Keratinocyte (primary cell): Measurements from ENCODE around the gene PRKCZ. TPM values are rescaled to one million over a fixed set of nuclear protein-coding genes. Genes with fewer than 3 reads are reported as not detected.

ENCODE experiments used
- DNase-seq: peaks from one replicate; pipeline ENCODE4 v3.0.0-alpha.2; 2011; ENCODE audit warnings: low read depth, missing footprints, low spot score
- FAIRE-seq: peaks from 2 replicates; lab custom pipeline; 2011; peaks lifted over from hg19 to GRCh38; lab: Jason Lieb, UNC
- H2AFZ ChIP-seq: 2 replicates; pipeline ENCODE4 v1.6.0; 2012; ENCODE audit warnings: low read length, control low read depth, inconsistent platforms; ENCODE audit not compliant: control insufficient read depth
- H3K27ac ChIP-seq: 2 replicates; pipeline ENCODE4 v1.5.1; 2011; ENCODE audit warnings: low read length; ENCODE audit not compliant: control insufficient read depth, insufficient read depth
- H3K27me3 ChIP-seq: 3 replicates; pipeline ENCODE4 v1.6.0; 2011; ENCODE audit warnings: low read length; ENCODE audit not compliant: control insufficient read depth, insufficient read depth; ENCODE audit errors: extremely low read depth
- H3K36me3 ChIP-seq, 2 experiments: 2 replicates in 1 of 2; 3 replicates in 1 of 2; pipeline ENCODE4 v1.5.1; 2011; ENCODE audit warnings: low read length in 2 of 2, mild to moderate bottlenecking in 1 of 2; ENCODE audit not compliant: control insufficient read depth in 2 of 2, insufficient read depth in 2 of 2; ENCODE audit errors: extremely low read depth in 1 of 2
- H3K4me1 ChIP-seq: 3 replicates; pipeline ENCODE4 v1.5.1; 2011; ENCODE audit warnings: low read length; ENCODE audit not compliant: control insufficient read depth, insufficient read depth; ENCODE audit errors: extremely low read depth
- H3K4me2 ChIP-seq: 3 replicates; pipeline ENCODE4 v1.6.0; 2011; ENCODE audit warnings: low read depth, low read length; ENCODE audit not compliant: control insufficient read depth, insufficient read depth; ENCODE audit errors: extremely low read depth
- H3K4me3 ChIP-seq, 3 experiments: fragments of 200-600 bp in 1 of 3; sonication (generic) in 1 of 3; 2 replicates in 2 of 3; 3 replicates in 1 of 3; pipeline ENCODE4 v1.5.1; 2011 to 2016; ENCODE audit warnings: low read length in 3 of 3, mild to moderate bottlenecking in 3 of 3, control low read depth in 2 of 3, inconsistent platforms in 1 of 3, low read depth in 1 of 3, mixed read lengths in 1 of 3, mixed run types in 1 of 3, moderate library complexity in 1 of 3; ENCODE audit not compliant: control insufficient read depth in 2 of 3, insufficient read depth in 2 of 3; ENCODE audit errors: extremely low read depth in 1 of 3
- H3K79me2 ChIP-seq: 2 replicates; pipeline ENCODE4 v1.6.0; 2012; ENCODE audit warnings: low read length; ENCODE audit not compliant: control insufficient read depth, insufficient read depth
- H3K9ac ChIP-seq: 3 replicates; pipeline ENCODE4 v1.6.0; 2011; ENCODE audit warnings: low read length; ENCODE audit not compliant: control insufficient read depth, insufficient read depth; ENCODE audit errors: extremely low read depth
- H3K9me1 ChIP-seq: 3 replicates; pipeline ENCODE4 v1.6.0; 2011; ENCODE audit warnings: low read length; ENCODE audit not compliant: control insufficient read depth, insufficient read depth; ENCODE audit errors: extremely low read depth
- H3K9me3 ChIP-seq: 2 replicates; pipeline ENCODE4 v1.5.1; 2012; ENCODE audit warnings: low read depth, low read length; ENCODE audit not compliant: control insufficient read depth
- H4K20me1 ChIP-seq: 3 replicates; pipeline ENCODE4 v1.6.0; 2011; ENCODE audit warnings: low read length; ENCODE audit not compliant: control insufficient read depth, insufficient read depth; ENCODE audit errors: extremely low read depth
- CTCF ChIP-seq, 3 experiments: IDR thresholded peaks in 1 of 3; conservative IDR thresholded peaks in 1 of 3; optimal IDR thresholded peaks in 1 of 3; 2 replicates in 2 of 3; 3 replicates in 1 of 3; pipeline versions ENCODE3 to v1.5.1; 2011; ENCODE audit warnings: low read length in 3 of 3, mild to moderate bottlenecking in 3 of 3, moderate library complexity in 2 of 3, control low read depth in 1 of 3, inconsistent platforms in 1 of 3; ENCODE audit not compliant: insufficient read depth in 2 of 3; ENCODE audit errors: extremely low read depth in 1 of 3
- EZH2 ChIP-seq: IDR thresholded peaks from one replicate; pipeline ENCODE4 v1.6.1; 2012; ENCODE audit warnings: inconsistent platforms, mild to moderate bottlenecking, low read length, moderate library complexity
- dilution Hi-C: fragments of 300-500 bp; cut with MboI; formaldehyde crosslinking; loops from one replicate; pipeline ENCODE4 v1.7.0; 2020; ENCODE audit warnings: low sequenced_read_pairs; ENCODE audit not compliant: extremely low pct_ligation_motif_present
- polyA plus RNA-seq, 5 experiments: library from polyadenylated mRNA; depleted of rRNA in 3 of 5; stranded (reverse) in 3 of 5; stranded (forward) in 1 of 5; unstranded in 1 of 5; fragments of >200 nt; gene quantifications; 1 replicate in 1 of 5; 2 replicates in 3 of 5; 3 replicates in 1 of 5; pipeline versions ENCODE4 v1.2.1 to v1.2.3, GENCODE V29; 2011 to 2012; ENCODE audit warnings: missing spikeins in 2 of 5, low read depth in 1 of 5, low replicate concordance in 1 of 5

The PRKCZ gene
- polyA plus RNA-seq, 1 donor (not counting 4 experiments of a cell fraction or from before 2014, with no cell fraction given): 36.3 TPM

GRCh38 chr1:2027961-2028583, 22.1 kb upstream of the PRKCZ start:
- DNase-seq (no peak), FAIRE-seq (no peak)
- Histone ChIP-seq H3K4me2 (no peak overlapping the region), H2AFZ (no peak overlapping the region), H3K27me3 (peaks cover 12% of the 10 kb centered on the region), H3K27ac (no peak overlapping the region), H4K20me1 (no peaks in the 10 kb centered on the region), H3K9me3 (no peaks in the 10 kb centered on the region), H3K9ac (no peak overlapping the region), H3K9me1 (no peaks in the 10 kb centered on the region), H3K4me3 (no peak overlapping the region), H3K36me3 (no peaks in the 10 kb centered on the region), H3K4me1 (no peaks in the 10 kb centered on the region), H3K79me2 (no peaks in the 10 kb centered on the region)
- dilution Hi-C loops: no loop called here
- TF ChIP-seq CTCF (optimal IDR thresholded peaks at IDR 0.05 in 1 of 3, IDR thresholded peaks at IDR 0.05 in 1 of 3, conservative IDR thresholded peaks at IDR 0.05 in 1 of 3; ENCODE audit: extremely low read depth in 1 of 3, insufficient read depth in 2 of 3, low read length in 3 of 3): no peak
- TF ChIP-seq EZH2: no peak

GRCh38 chr1:2028870-2029560, 21.2 kb upstream of the PRKCZ start:
- H3K9me1 ChIP-seq: no peaks in the 10 kb centered on the region
- dilution Hi-C loops: no loop called here
- no peak overlapping the region for H3K9ac ChIP-seq
- H3K27me3 ChIP-seq: peaks cover 16% of the 10 kb centered on the region
- H4K20me1 ChIP-seq: peaks cover 2% of the 10 kb centered on the region
- no peaks in the 10 kb centered on the region for H3K79me2 ChIP-seq
- no peak for TF ChIP-seq EZH2
- no peak for TF ChIP-seq CTCF (optimal IDR thresholded peaks at IDR 0.05 in 1 of 3, IDR thresholded peaks at IDR 0.05 in 1 of 3, conservative IDR thresholded peaks at IDR 0.05 in 1 of 3; ENCODE audit: extremely low read depth in 1 of 3, insufficient read depth in 2 of 3, low read length in 3 of 3)
- no peak overlapping the region for H3K4me2 ChIP-seq
- H2AFZ ChIP-seq: no peak overlapping the region
- no peak overlapping the region for H3K27ac ChIP-seq
- H3K4me3 ChIP-seq: no peak overlapping the region
- H3K9me3 ChIP-seq: no peaks in the 10 kb centered on the region
- H3K36me3 ChIP-seq: no peaks in the 10 kb centered on the region
- no peaks in the 10 kb centered on the region for H3K4me1 ChIP-seq
- FAIRE-seq (no peak), DNase-seq (no peak)
